Measurements from ENCODE around the gene TCF7. TPM values are rescaled to one million over a fixed set of nuclear protein-coding genes. Genes with fewer than 3 reads are reported as not detected.

TCF7 gene
- polyA plus RNA-seq (2011; rRNA removed) (2.8 and 3.7 TPM in 2 replicates), polyA plus RNA-seq (2017; fragmentation: RNase III; extraction: RNeasy Plus Mini Kit Qiagen cat#74134 plus additional on column Dnase treatment) (8.0 to 10.2 TPM (median 10.1 TPM) in 3 replicates), polyA minus RNA-seq (2011; rRNA and poly(A)+ RNA removed) (6.3 and 7.2 TPM in 2 replicates)
- polyA plus RNA-seq (2012; cell fraction: cytosol; rRNA removed) = 4.1 and 4.4 TPM in 2 replicates
- 5.1 and 5.8 TPM in 2 replicates for polyA plus RNA-seq (2012; cell fraction: nucleus; rRNA removed)

DNA sequence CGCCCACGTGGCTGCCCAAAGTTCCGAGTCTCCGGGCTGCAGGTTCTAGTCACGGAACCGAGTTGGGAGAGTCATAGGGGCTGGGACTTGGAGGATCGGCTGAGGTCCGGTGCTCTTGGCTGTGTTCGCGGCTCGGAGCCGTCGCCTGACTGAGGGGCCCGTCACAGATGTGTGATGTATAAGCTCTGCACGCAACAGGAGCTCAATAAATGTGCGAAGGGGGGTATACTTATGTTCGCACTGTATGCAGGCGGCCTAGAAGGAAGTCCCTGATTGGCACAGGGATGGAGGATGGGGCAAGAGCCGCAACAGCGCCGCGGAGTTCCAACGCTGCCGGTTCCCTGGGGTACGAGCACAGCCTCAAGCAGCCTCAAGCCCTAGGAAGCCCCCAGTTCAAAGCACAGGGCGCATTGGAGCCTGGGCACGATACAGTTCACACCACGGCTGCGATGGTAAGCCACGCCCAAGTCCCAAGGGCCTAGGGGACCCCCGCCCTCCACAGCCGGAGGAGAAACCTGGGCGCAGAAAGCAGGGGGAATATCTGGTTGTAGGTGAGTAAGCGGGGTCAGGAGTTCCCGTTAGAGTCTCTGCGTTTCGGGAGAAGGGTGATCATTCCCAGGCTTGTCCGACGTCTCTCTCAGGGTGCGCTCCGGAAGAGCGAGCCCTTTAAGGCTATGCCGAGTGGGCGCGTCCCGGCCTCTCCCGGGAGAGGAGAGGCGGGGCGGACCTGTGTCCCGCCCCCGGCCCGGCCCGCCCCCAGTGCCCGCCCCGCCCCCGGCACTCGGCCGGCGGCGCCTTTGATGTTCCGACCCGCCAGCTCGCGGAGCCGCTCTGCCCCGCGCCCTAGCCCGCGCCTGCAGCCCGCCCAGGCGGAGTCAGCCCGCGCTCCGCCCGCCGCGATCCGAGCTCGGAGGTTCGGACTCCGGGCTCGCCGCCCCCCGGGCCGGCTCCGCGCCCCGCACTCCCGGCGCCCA is at the start of gene TCF7:
Gene TCF7, plus strand, starts transcription at position 780 of the 974 bp plus-strand sequence. CDS start 226 bp downstream, outside the sequence.
- POLR2A ChIA-PET = interaction anchor here (0.6 to 1.3 kb wide), 4 partner anchors 11 to 517 kb away, joined by 3 to 6 read pairs (median 4); no protein-coding TSS in a partner anchor
- FAIRE-seq = no peak

GRCh38 chr5:134069553-134069952 is 44.9 kb upstream of the TCF7 start:
- Histone ChIP-seq H3K27ac (no peak overlapping the region), H3K4me3 (no peak overlapping the region), H3K9me3 (no peaks in the 10 kb centered on the region), H3K4me1 (peaks cover 8% of the 10 kb centered on the region; the same call in 2 of the 3 replicates), H3K4me2 (no peak overlapping the region)
- no peak for DNase-seq (ENCODE audit: low read depth in 1 of 2, low spot score in 1 of 2)
- no peak for FAIRE-seq
- no peak for ATAC-seq
- ChIA-PET CTCF (interaction anchor here (1.0 to 2.2 kb wide), 4 partner anchors 17 to 71 kb away, joined by 3 to 8 read pairs (median 5); no protein-coding TSS in a partner anchor), POLR2A (interaction anchor here (0.5 kb wide), 1 partner anchor 16 kb away, joined by 3 read pairs; no protein-coding TSS in a partner anchor)
- WGBS (ENCODE audit: missing lambda C conversion rate) = 83% methylated on average over 6 of the region's 6 CpGs
- TF ChIP-seq SMC3 (IDR thresholded peaks at IDR 0.05) = no peak
- TF ChIP-seq EHMT2 (IDR thresholded peaks at IDR 0.05; ENCODE audit: low read depth) = no peak
- TF ChIP-seq, protein P1, sequence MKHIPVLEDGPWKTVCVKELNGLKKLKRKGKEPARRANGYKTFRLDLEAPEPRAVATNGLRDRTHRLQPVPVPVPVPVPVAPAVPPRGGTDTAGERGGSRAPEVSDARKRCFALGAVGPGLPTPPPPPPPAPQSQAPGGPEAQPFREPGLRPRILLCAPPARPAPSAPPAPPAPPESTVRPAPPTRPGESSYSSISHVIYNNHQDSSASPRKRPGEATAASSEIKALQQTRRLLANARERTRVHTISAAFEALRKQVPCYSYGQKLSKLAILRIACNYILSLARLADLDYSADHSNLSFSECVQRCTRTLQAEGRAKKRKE (CRISPR knock-in tag; IDR thresholded peaks at IDR 0.05; ENCODE audit: low read depth) = no peak
- TF ChIP-seq ZNF302 (CRISPR knock-in tag; IDR thresholded peaks at IDR 0.05) = no peak
- TF ChIP-seq EHF (CRISPR knock-in tag; IDR thresholded peaks at IDR 0.05) = no peak
- TF ChIP-seq, protein P2, sequence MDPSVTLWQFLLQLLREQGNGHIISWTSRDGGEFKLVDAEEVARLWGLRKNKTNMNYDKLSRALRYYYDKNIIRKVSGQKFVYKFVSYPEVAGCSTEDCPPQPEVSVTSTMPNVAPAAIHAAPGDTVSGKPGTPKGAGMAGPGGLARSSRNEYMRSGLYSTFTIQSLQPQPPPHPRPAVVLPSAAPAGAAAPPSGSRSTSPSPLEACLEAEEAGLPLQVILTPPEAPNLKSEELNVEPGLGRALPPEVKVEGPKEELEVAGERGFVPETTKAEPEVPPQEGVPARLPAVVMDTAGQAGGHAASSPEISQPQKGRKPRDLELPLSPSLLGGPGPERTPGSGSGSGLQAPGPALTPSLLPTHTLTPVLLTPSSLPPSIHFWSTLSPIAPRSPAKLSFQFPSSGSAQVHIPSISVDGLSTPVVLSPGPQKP (IDR thresholded peaks at IDR 0.05; ENCODE audit: low read depth, low read length) = no peak
- TF ChIP-seq TP53 (CRISPR knock-in tag; IDR thresholded peaks at IDR 0.05) = no peak
- no peak for TF ChIP-seq ZSCAN20 (CRISPR knock-in tag; IDR thresholded peaks at IDR 0.05)
- TF ChIP-seq POLR2A (IDR thresholded peaks at IDR 0.05; ENCODE audit: low read length) = no peak
- no peak for TF ChIP-seq TFCP2L1 (CRISPR knock-in tag; IDR thresholded peaks at IDR 0.05)
- TF ChIP-seq SREBF2 (IDR thresholded peaks at IDR 0.05) = no peak
- no peak for TF ChIP-seq PHF8 (IDR thresholded peaks at IDR 0.05; ENCODE audit: borderline replicate concordance, low read depth)
- no peak for TF ChIP-seq NR3C1 (IDR thresholded peaks at IDR 0.05)
- TF ChIP-seq KDM1A (IDR thresholded peaks at IDR 0.05; ENCODE audit: low read depth) = no peak
- no peak for TF ChIP-seq FOSL2 (IDR thresholded peaks at IDR 0.05)
- no peak for TF ChIP-seq FOSL2 (CRISPR knock-in tag; IDR thresholded peaks at IDR 0.05)
- TF ChIP-seq FOSB (CRISPR knock-in tag; IDR thresholded peaks at IDR 0.05) = no peak
- no peak for TF ChIP-seq CBX2 (IDR thresholded peaks at IDR 0.05; ENCODE audit: borderline replicate concordance, low read depth)

More for the DNA sequence above, at the start of gene TCF7:
- Histone ChIP-seq H3K27ac (peak within 1 kb of the TSS; percentile 69 to 87), H3K9me3 (no peaks in the 10 kb centered on the region), H3K4me3 (peak within 1 kb of the TSS; percentile 82), H3K4me1 (peaks cover 4% of the 10 kb centered on the region; the same call in 1 of the 3 replicates), H3K4me2 (peak within 1 kb of the TSS; percentile 76)
- ATAC-seq = peak; percentile 83 to 94
- TF ChIP-seq SMC3 (IDR thresholded peaks at IDR 0.05) = no peak
- TF ChIP-seq, protein P2 (IDR thresholded peaks at IDR 0.05; ENCODE audit: low read depth, low read length) = 0 out of 2 replicates have a peak, but pooled peaks have one; percentile 72
- no peak for TF ChIP-seq HOXB5 (CRISPR knock-in tag; IDR thresholded peaks at IDR 0.05)
- no peak for TF ChIP-seq NR3C1 (IDR thresholded peaks at IDR 0.05)
- peak; percentile 58 for TF ChIP-seq POLR2A (IDR thresholded peaks at IDR 0.05; ENCODE audit: low read length)
- peak; percentile 36; the same call in 1 of the 2 replicates for TF ChIP-seq PHF8 (IDR thresholded peaks at IDR 0.05; ENCODE audit: borderline replicate concordance, low read depth)
- TF ChIP-seq ZSCAN20 (CRISPR knock-in tag; IDR thresholded peaks at IDR 0.05) = no peak
- TF ChIP-seq HDAC2 (IDR thresholded peaks at IDR 0.05) = no peak
- no peak; a peak in 1 of 5 replicates for TF ChIP-seq JUN (IDR thresholded peaks at IDR 0.05)
- TF ChIP-seq CHD4 (IDR thresholded peaks at IDR 0.05; ENCODE audit: borderline replicate concordance) = no peak
- no peak for TF ChIP-seq TP53 (CRISPR knock-in tag; IDR thresholded peaks at IDR 0.05)
- no peak for TF ChIP-seq EHMT2 (IDR thresholded peaks at IDR 0.05; ENCODE audit: low read depth)
- TF ChIP-seq MYC (IDR thresholded peaks at IDR 0.05; ENCODE audit: borderline replicate concordance, low read length) = no peak
- TF ChIP-seq HOXB13 (CRISPR knock-in tag; IDR thresholded peaks at IDR 0.05; ENCODE audit: low read depth) = no peak
- TF ChIP-seq, protein P3, sequence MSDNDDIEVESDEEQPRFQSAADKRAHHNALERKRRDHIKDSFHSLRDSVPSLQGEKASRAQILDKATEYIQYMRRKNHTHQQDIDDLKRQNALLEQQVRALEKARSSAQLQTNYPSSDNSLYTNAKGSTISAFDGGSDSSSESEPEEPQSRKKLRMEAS (IDR thresholded peaks at IDR 0.05) = no peak
- no peak for TF ChIP-seq ZNF302 (CRISPR knock-in tag; IDR thresholded peaks at IDR 0.05)
- TF ChIP-seq BHLHE40 (IDR thresholded peaks at IDR 0.05; ENCODE audit: low read depth, low read length) = no peak
- peak; percentile 47 for TF ChIP-seq ZFP36 (IDR thresholded peaks at IDR 0.05; ENCODE audit: borderline replicate concordance, partially characterized antibody)
- TF ChIP-seq SREBF2 (IDR thresholded peaks at IDR 0.05) = no peak
- TF ChIP-seq HOXA7 (CRISPR knock-in tag; IDR thresholded peaks at IDR 0.05) = no peak
- DNase-seq (ENCODE audit: low read depth in 1 of 2, low spot score in 1 of 2) = peak; percentile 76 to 91
- CTCF ChIA-PET = interaction anchor here (0.6 to 9.2 kb wide), 7 partner anchors 9 to 74 kb away, joined by 3 to 62 read pairs (median 4); no protein-coding TSS in a partner anchor
- WGBS (ENCODE audit: missing lambda C conversion rate) = 17% methylated on average over 56 of the region's 90 CpGs
